GM23248 (cell line): ENCODE data around the gene GPR31. TPM values are rescaled to one million over a fixed set of nuclear protein-coding genes. Genes with fewer than 3 reads are reported as not detected.
"Not testable (repeated sequence)": the region's sequence is repeated elsewhere in the genome, so short reads cannot be mapped to it uniquely, and the experiment has no call there.

ENCODE experiments used
- DNase-seq: peaks from one replicate; pipeline ENCODE4 v3.0.0-alpha.2; 2015
- H2AFZ ChIP-seq: fragments of 200-600 bp; sonication (generic); 2 replicates; pipeline ENCODE4 v1.6.1; 2016; ENCODE audit warnings: antibody characterized with exemption
- H3F3A ChIP-seq: fragments of 200-600 bp; sonication (generic); 2 replicates; pipeline ENCODE4 v1.6.1; 2016; ENCODE audit warnings: mild to moderate bottlenecking, antibody characterized with exemption, mixed run types; ENCODE audit not compliant: insufficient read depth
- H3K27ac ChIP-seq: fragments of 200-600 bp; sonication (generic); 2 replicates; pipeline ENCODE4 v1.5.1; 2016; ENCODE audit warnings: mild to moderate bottlenecking
- H3K27me3 ChIP-seq: fragments of 200-600 bp; sonication (generic); replicated peaks from 2 replicates; pipeline ENCODE4 v1.6.1; 2016; ENCODE audit warnings: mild to moderate bottlenecking; ENCODE audit not compliant: insufficient read depth
- H3K36me3 ChIP-seq: fragments of 200-600 bp; sonication (generic); 2 replicates; pipeline ENCODE4 v1.6.1; 2016; ENCODE audit warnings: low read depth, mild to moderate bottlenecking
- H3K4me1 ChIP-seq: fragments of 200-600 bp; sonication (generic); 2 replicates; pipeline ENCODE4 v1.6.1; 2016; ENCODE audit warnings: mild to moderate bottlenecking; ENCODE audit not compliant: insufficient read depth
- H3K4me2 ChIP-seq: fragments of 200-600 bp; sonication (generic); one replicate; pipeline ENCODE4 v1.6.1; 2016; ENCODE audit warnings: mild to moderate bottlenecking; ENCODE audit not compliant: unreplicated experiment
- H3K4me3 ChIP-seq: fragments of 200-600 bp; sonication (generic); 2 replicates; pipeline ENCODE4 v1.5.1; 2016; ENCODE audit warnings: mild to moderate bottlenecking
- H3K79me2 ChIP-seq: fragments of 200-600 bp; sonication (generic); 2 replicates; pipeline ENCODE4 v1.6.1; 2016; ENCODE audit warnings: mild to moderate bottlenecking; ENCODE audit not compliant: insufficient read depth
- H3K9ac ChIP-seq: fragments of 200-600 bp; sonication (generic); 2 replicates; pipeline ENCODE4 v1.6.1; 2016; ENCODE audit warnings: mild to moderate bottlenecking
- H3K9me2 ChIP-seq: fragments of 200-600 bp; sonication (generic); 2 replicates; pipeline ENCODE4 v1.6.1; 2016; ENCODE audit warnings: mixed run types, mild to moderate bottlenecking, moderate library complexity; ENCODE audit not compliant: insufficient read depth
- H3K9me3 ChIP-seq: fragments of 200-600 bp; sonication (generic); one replicate; pipeline ENCODE4 v1.6.1; 2017; ENCODE audit warnings: low read depth
- H4K20me1 ChIP-seq: fragments of 200-600 bp; sonication (generic); 2 replicates; pipeline ENCODE4 v1.6.0; 2016; ENCODE audit not compliant: insufficient read depth
- EZH2 ChIP-seq: fragments of 200-600 bp; sonication (generic); IDR thresholded peaks from 2 replicates; pipeline ENCODE4 v1.6.1; 2018; ENCODE audit warnings: antibody characterized with exemption, mild to moderate bottlenecking; ENCODE audit not compliant: insufficient read depth, poor library complexity, severe bottlenecking
- EZH2phosphoT487 ChIP-seq: fragments of 200-600 bp; sonication (generic); IDR thresholded peaks from 2 replicates; pipeline ENCODE4 v1.6.1; 2018; ENCODE audit warnings: antibody characterized with exemption, moderate library complexity, mild to moderate bottlenecking, low read depth; ENCODE audit not compliant: insufficient read depth
- WGBS, 2 experiments: methylation state at CpG; one replicate each; pipeline ENCODE4 v1.1.6; 2015 to 2017; ENCODE audit warnings: low lambda C conversion rate in 2 of 2, low coverage in 1 of 2; ENCODE audit errors: missing lambda C conversion rate in 2 of 2; 5-methylcytosine and 5-hydroxymethylcytosine counted together
- in situ Hi-C: fragments of 300-500 bp; cut with MboI; formaldehyde crosslinking; loops from 2 replicates; pipeline ENCODE4 v1.15.0; 2020
- polyA plus RNA-seq: library from polyadenylated mRNA; unstranded; fragments of >200 nt; fragmentation: Nextera tagmentation; extraction: Ambion mirVana; gene quantifications from 2 replicates; pipeline ENCODE4 v1.2.1, GENCODE V29; 2016
- total RNA-seq: library from RNA; depleted of rRNA; stranded (reverse); fragments of >200 nt; shearing (Covaris generic); gene quantifications from 2 replicates; pipeline ENCODE4 v1.2.3, GENCODE V29; 2014; rRNA removed

The GPR31 gene
- total RNA-seq (not detected in 2 replicates), polyA plus RNA-seq (not detected in 2 replicates)

DNA sequence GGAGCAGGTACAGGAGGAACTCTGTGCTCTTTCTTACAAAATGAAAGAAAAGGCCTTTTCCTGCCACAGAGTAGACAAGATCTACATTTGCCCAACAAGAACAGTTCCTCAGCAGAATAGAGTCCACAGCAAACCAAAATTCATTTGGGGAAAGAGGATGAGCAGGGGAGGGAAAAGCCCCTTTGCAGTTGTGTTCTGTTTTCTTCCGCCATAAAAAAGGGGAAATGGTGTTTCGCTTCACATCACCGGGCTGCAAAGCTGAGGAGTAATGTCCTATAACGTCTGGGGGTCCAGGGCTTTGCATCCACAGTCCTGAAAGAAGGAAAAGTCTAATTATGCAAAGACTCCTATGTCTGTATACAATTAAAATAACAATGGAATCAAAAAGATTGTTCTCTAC lies at the start of gene GPR31:
Gene GPR31 (minus strand): TSS at position 118 of the 400 bp plus-strand sequence. CDS start 149 bp downstream, outside the sequence.
- WGBS, 2 experiments = 40 to 48% methylated on average over 4 of the region's 4 CpGs

DNA sequence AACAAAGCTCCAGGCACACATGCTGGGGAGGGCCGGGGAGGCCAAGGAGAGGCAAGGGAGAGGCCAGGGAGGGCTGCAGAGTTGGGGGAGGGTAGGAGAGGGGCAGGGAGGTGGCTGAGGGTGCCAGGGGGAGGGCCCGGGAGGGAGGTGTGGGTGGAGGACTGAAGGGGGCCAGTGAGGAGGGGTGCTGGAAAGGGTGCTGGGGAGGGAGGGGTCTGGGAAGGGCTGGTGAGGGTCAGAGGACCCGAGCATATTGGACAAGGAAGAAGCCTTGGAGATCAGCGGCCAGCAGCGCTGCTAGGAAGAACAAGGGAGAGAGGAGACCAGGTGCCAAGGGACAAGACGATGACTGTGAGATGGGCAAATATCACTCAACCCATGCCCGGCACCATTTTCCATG lies 49.7 kb upstream of the GPR31 start:
- in situ Hi-C loops = loop anchor here (25.0 kb wide), 1 partner anchor 680 kb away; no protein-coding TSS in a partner anchor
- no peaks in the 10 kb centered on the region for H3K79me2 ChIP-seq
- H3K36me3 ChIP-seq = no peaks in the 10 kb centered on the region
- no peak overlapping the region for H3K4me2 ChIP-seq
- H3K9me2 ChIP-seq = no peaks in the 10 kb centered on the region
- no peak for DNase-seq
- H3K9ac ChIP-seq = no peak overlapping the region
- 47 to 93% methylated on average over 2 to 7 of the region's 7 CpGs for WGBS, 2 experiments
- no peaks in the 10 kb centered on the region for H3K27me3 ChIP-seq
- H3K4me3 ChIP-seq = no peak overlapping the region
- H3K9me3 ChIP-seq = no peaks in the 10 kb centered on the region
- no peaks in the 10 kb centered on the region for H4K20me1 ChIP-seq
- H2AFZ ChIP-seq = no peak overlapping the region
- H3K27ac ChIP-seq = no peak overlapping the region
- no peaks in the 10 kb centered on the region for H3K4me1 ChIP-seq
- TF ChIP-seq EZH2 (no peak), EZH2phosphoT487 (no peak)
- no peaks in the 10 kb centered on the region for H3F3A ChIP-seq

More for the DNA sequence above, at the start of gene GPR31:
- no peak for DNase-seq
- Histone ChIP-seq H3F3A (no peaks in the 10 kb centered on the region), H3K4me2 (no peak within 1 kb of the TSS), H3K36me3 (no peaks in the 10 kb centered on the region), H3K4me1 (no peaks in the 10 kb centered on the region), H3K9ac (no peak within 1 kb of the TSS), H3K9me3 (no peaks in the 10 kb centered on the region), H3K4me3 (no peak within 1 kb of the TSS), H3K9me2 (no peaks in the 10 kb centered on the region), H4K20me1 (no peaks in the 10 kb centered on the region), H3K79me2 (no peaks in the 10 kb centered on the region), H3K27ac (no peak within 1 kb of the TSS), H3K27me3 (no peaks in the 10 kb centered on the region), H2AFZ (no peak within 1 kb of the TSS)
- TF ChIP-seq EZH2 = no peak
- TF ChIP-seq EZH2phosphoT487 = no peak
- in situ Hi-C loops = no loop called here

- H3K79me2 ChIP-seq, H3K4me1 ChIP-seq, H3K4me3 ChIP-seq, H3F3A ChIP-seq, H3K4me2 ChIP-seq, H4K20me1 ChIP-seq, H3K9me2 ChIP-seq, DNase-seq, H3K27me3 ChIP-seq, H3K9me3 ChIP-seq, H3K36me3 ChIP-seq, H2AFZ ChIP-seq, H3K27ac ChIP-seq, H3K9ac ChIP-seq: not testable (repeated sequence)
- 40 to 51% methylated on average over 10 of the region's 11 CpGs for WGBS, 2 experiments
- in situ Hi-C loops = loop anchor here (25.0 kb wide), 1 partner anchor 682 kb away; no protein-coding TSS in a partner anchor
Observed at GRCh38 chr6:167205316-167205715, 47.5 kb upstream of the GPR31 start.

DNA sequence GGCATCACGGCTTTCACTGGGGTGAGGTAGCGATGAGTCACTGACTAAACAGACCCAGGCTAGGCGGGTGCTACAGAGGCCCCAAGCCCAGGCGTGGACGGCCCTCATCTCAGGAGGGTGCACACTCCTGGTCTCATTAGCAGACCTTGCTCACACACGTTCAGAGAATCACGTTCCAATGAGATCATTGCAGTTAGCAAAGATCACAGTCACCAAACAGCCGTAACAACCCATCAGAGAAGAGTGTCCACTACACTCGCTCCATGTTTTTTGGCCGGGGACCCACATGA lies 46.2 kb upstream of the GPR31 start:
- not testable (repeated sequence) for H3K27me3 ChIP-seq, H3K4me3 ChIP-seq, H2AFZ ChIP-seq, H3F3A ChIP-seq, H3K4me2 ChIP-seq, H3K79me2 ChIP-seq, H3K9me2 ChIP-seq, H3K4me1 ChIP-seq, H3K36me3 ChIP-seq, DNase-seq, H3K9ac ChIP-seq, H3K27ac ChIP-seq, H3K9me3 ChIP-seq, H4K20me1 ChIP-seq
- in situ Hi-C loops = loop anchor here (25.0 kb wide), 1 partner anchor 683 kb away; no protein-coding TSS in a partner anchor
- 22% methylated on average over 10 of the region's 10 CpGs for WGBS, 2 experiments

DNA sequence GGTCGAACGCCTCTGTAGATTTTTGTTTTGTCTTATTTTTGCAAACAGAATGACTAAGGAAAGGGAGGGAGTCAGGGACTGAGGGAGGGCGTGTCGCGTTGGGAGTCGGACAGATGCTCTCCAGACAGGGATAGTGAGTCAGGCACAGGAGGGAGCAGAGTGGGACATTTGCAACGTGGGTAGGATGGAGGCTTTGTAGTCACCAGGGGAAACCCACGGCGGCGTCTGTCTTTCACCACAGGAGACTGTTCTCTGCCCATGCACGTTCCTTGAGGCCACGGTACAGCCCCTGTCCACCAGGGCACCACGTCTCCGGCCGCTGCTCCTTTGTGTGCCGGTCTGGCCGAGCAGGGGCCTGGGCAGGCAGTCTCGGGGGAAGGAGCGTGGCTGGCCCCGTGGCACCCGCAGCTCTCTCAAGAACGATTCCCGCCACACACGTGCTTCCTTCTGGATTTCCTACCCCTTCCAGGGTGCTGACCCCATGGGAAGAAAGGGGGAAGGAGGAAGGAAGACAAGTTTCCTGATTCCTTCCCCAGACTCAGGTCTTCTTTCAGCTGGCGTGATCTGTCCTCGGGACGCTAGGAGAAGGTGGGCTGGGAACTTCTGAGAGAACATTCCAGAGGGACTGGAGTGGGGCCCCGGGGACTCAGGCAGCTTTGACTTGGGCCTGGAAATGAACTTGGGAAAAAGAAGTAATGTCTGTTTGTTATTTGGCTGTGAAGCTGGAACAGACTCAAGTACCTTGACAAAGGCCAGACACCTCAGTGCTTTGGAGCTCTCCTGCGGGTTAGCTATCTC lies 45.7 kb upstream of the GPR31 start:
- H3K27ac ChIP-seq, H3K9ac ChIP-seq, H3K4me2 ChIP-seq, H3K9me3 ChIP-seq, H2AFZ ChIP-seq, H3K79me2 ChIP-seq, H3K4me3 ChIP-seq, H3F3A ChIP-seq, H3K9me2 ChIP-seq, H4K20me1 ChIP-seq, H3K4me1 ChIP-seq, H3K36me3 ChIP-seq, H3K27me3 ChIP-seq, DNase-seq: not testable (repeated sequence)
- in situ Hi-C loops = loop anchor here (25.0 kb wide), 1 partner anchor 684 kb away; no protein-coding TSS in a partner anchor
- 32 to 37% methylated on average over 24 to 27 of the region's 29 CpGs for WGBS, 2 experiments

DNA sequence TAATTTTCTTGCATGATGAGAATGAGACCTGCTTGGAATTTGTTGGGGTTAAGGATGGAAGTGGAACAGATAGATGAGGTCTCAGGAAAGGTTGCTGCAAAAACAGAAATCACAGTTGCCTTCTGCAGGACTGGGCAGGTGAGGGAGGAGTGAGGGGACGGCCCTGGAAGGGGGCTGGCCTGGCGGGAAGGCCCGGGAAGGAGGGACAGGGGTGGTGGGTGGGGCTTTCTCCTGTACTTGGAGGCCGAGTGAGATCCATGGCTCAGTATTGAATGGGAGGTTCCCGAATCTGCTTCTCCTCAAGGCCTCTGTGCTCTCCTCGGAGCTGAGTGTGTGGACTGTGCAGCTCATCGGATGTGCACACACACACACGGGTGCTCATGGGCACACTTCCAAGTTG lies 44.8 kb upstream of the GPR31 start:
- in situ Hi-C loops = loop anchor here (25.0 kb wide), 1 partner anchor 685 kb away; no protein-coding TSS in a partner anchor
- H3K79me2 ChIP-seq, H3K36me3 ChIP-seq, H3K9ac ChIP-seq, H4K20me1 ChIP-seq, DNase-seq, H3K4me2 ChIP-seq, H3K27ac ChIP-seq, H2AFZ ChIP-seq, H3K4me3 ChIP-seq, H3K9me3 ChIP-seq, H3K27me3 ChIP-seq, H3K9me2 ChIP-seq, H3K4me1 ChIP-seq, H3F3A ChIP-seq: not testable (repeated sequence)
- WGBS, 2 experiments = 26 to 41% methylated on average over 3 to 8 of the region's 8 CpGs
